ENCODE measurements around the gene TTC12.

TTC12 gene

GRCh38 chr11:113375402-113375801, 61.0 kb downstream of the TTC12 start:
- no peak for DNase-seq (ENCODE audit: low read depth)

GRCh38 chr11:113376156-113376555, 61.8 kb downstream of the TTC12 start:
- DNase-seq (ENCODE audit: low read depth) = no peak

- DNase-seq (ENCODE audit: low read depth) = no peak
Observed at GRCh38 chr11:113377681-113378412, 63.5 kb downstream of the TTC12 start.

- DNase-seq (ENCODE audit: low read depth) = no peak
Observed at GRCh38 chr11:113378692-113379091, 64.3 kb downstream of the TTC12 start.

GRCh38 chr11:113382121-113382520, 67.7 kb downstream of the TTC12 start:
- DNase-seq (ENCODE audit: low read depth) = no peak

- peak; percentile 44 for DNase-seq (ENCODE audit: low read depth)
Observed at GRCh38 chr11:113384551-113384950, 70.2 kb downstream of the TTC12 start.

GRCh38 chr11:113385749-113386148, 71.4 kb downstream of the TTC12 start:
- DNase-seq (ENCODE audit: low read depth) = no peak

GRCh38 chr11:113386866-113387265, 72.5 kb downstream of the TTC12 start:
- no peak for DNase-seq (ENCODE audit: low read depth)

- DNase-seq (ENCODE audit: low read depth) = no peak
Observed at GRCh38 chr11:113387605-113388211, 73.3 kb downstream of the TTC12 start, which contains the start of gene ANKK1. Gene ANKK1 (plus strand): TSS chr11:113387779. CDS start chr11:113387885, 106 bp downstream.

GRCh38 chr11:113389272-113389671, 74.9 kb downstream of the TTC12 start:
- no peak for DNase-seq (ENCODE audit: low read depth)

GRCh38 chr11:113392236-113392921, 78.0 kb downstream of the TTC12 start:
- DNase-seq (ENCODE audit: low read depth) = no peak

- DNase-seq (ENCODE audit: low read depth) = no peak
Observed at GRCh38 chr11:113393501-113393985, 79.2 kb downstream of the TTC12 start.

GRCh38 chr11:113394919-113395318, 80.5 kb downstream of the TTC12 start:
- no peak for DNase-seq (ENCODE audit: low read depth)

- DNase-seq (ENCODE audit: low read depth) = no peak
Observed at GRCh38 chr11:113395782-113396336, 81.5 kb downstream of the TTC12 start.

- no peak for DNase-seq (ENCODE audit: low read depth)
Observed at GRCh38 chr11:113396690-113397089, 82.3 kb downstream of the TTC12 start.

- no peak for DNase-seq (ENCODE audit: low read depth)
Observed at GRCh38 chr11:113397212-113397611, 82.8 kb downstream of the TTC12 start.

GRCh38 chr11:113397821-113398220, 83.4 kb downstream of the TTC12 start:
- no peak for DNase-seq (ENCODE audit: low read depth)

- DNase-seq (ENCODE audit: low read depth) = no peak
Observed at GRCh38 chr11:113398669-113399430, 84.5 kb downstream of the TTC12 start.

- no peak for DNase-seq (ENCODE audit: low read depth)
Observed at GRCh38 chr11:113400631-113401230, 86.3 kb downstream of the TTC12 start.

- DNase-seq (ENCODE audit: low read depth) = no peak
Observed at GRCh38 chr11:113401718-113402117, 87.3 kb downstream of the TTC12 start.

GRCh38 chr11:113404859-113405430, 90.6 kb downstream of the TTC12 start:
- no peak for DNase-seq (ENCODE audit: low read depth)
